HG03521 (cell line): ENCODE data around the gene PIM1.

Experiments
- ATAC-seq: cut with Tn5 transposase; IDR thresholded peaks from one replicate; pipeline ENCODE4 v1.9.1; 2021; ENCODE audit warnings: mild to moderate bottlenecking, moderate library complexity; ENCODE audit not compliant: unreplicated experiment

PIM1 gene

DNA sequence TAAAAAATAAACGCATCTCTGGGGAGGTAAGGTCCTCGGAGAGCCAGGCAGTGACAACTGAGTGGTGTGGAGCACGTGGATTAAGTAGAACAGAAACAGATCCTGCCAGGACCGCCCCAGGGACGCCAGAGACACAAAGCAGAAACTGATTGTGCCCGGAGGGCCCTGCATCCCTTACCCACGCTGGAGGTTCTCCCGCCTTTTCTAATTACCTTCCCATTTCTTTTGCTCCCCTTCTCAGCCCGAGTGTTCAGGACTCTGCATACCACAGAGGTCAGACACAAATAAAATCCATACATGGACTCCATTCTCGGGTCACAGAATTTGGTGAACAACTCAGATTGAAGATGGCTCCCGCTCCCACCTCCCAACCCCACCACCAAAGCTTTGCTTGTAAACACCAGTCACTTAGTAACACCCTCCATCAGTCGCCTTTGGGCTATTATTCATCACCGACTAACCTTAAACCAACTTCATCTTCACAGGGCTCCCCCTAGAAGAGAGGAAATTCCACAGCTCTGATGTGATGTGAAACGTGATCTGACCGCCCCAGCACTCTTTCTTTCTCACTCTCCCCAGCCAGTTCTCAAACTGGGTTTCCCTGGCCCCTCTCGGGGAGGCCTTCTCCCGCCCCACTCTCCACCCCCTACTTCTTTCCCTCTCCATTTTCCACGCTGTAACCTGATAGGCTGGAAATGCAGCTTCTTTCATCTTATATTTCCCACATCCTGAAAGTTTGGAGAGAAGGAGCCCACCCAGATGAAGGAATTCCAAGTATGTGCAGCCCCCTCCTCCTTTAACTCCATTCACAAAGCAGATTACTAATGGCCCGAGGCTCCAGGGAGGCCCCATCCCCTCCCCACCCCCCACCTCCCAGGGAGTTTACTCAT is 32.5 kb upstream of the PIM1 start:
- no peak for ATAC-seq

DNA sequence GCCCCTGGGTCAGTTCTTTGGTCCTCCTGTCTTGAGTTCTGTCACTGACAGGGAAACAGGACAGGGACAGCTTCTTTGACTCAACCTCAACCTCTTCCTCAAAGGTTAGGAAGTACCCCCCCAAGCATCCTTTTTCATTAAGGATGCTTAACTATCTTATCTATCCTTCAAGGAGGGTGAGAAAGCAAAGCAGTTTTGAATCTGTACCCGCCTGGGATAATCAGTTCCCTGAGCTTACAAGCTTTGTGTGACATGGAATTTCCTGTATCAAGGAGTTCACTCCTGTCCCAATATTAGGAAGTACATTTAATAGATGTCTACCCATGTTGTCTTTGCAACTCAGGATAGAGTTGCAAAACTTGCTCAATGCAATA is 31.1 kb upstream of the PIM1 start:
- ATAC-seq = no peak

DNA sequence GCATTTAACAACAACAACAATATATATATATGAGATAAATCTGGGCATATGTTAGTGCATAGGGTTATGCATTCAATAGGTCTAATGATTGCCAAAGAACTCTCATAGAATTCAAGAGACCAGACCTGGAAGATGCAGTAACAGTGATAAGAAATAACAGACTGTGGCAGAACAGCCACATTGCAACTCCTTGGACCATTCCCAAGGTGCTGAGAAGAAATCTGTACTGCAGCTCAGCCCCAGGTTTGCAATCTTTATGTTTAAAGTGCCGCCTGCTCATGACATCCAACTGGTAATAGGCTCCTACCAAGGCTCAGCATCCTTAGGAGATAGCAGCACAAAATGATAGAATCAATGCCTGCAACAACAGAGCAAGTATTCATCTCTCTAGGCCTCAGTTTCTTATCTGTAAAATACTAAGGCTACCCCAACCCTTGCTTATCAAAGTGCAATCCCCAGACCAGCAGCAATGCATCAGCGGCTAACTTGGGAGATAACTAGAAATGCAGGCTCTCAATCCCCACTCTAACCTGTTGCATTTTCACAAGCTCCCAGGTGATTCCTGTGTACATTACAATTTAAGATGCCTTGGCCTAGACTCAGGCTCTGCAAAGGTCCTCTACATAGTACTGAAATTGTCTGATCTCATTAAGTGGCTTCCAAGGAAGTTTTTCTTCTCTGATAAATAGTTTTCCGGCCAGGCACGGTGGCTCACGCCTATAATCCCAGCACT is 30.6 kb upstream of the PIM1 start:
- no peak for ATAC-seq

DNA sequence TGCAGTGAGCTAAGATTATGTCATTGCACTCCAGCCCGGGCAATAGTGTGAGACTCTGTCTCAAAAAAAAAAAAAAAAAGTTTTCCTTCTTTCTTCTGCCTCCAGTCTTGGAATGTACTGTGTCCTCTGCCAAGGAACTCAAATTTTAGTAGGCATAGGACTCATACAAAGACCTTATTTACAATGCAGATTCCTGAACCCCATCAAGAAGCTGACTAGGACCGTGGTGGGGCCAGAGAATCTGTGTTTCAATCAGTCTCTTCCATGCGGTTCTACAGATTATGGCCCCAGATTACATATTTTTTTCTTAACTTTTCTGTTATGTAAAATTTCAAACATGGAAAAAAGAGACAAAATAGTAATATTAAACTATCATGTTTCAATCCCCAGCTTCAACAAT is 29.8 kb upstream of the PIM1 start:
- no peak for ATAC-seq

DNA sequence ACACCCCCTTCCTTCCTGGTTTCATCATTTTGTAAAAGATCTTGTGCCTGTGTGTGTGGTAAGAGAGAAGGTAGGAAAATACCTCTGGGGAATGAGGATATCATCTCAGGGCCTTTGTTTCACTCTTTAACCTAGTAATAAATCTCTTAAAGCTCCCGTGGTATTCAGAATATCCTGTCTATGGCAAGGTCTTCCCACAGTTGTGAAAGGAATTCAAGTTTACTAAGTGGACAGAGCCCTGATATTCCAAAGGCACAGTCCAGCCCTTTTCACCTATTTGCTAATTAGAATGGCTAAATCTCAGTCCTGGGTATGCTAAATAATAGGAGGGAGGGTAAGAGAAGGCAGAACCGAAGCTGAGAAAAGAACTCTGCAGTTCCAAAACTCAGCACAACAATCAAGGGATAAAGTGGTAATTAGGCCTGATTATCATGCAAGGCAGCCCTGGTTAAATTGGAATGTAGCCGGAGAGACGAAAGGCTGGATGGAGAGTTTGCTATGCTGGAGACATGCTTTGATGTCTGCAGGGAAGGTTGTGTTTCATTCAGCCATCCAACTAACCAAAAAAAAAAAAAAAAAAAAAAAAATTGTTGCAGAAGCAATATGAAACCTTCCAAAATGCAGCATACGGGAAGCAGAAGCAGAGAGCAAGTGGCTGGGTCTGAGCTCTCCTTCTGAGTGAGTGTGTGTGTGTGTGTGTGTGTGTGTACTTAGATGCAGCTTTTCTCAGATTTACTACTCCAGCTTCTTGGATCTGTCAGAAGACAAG is 28.5 kb upstream of the PIM1 start:
- ATAC-seq = no peak

DNA sequence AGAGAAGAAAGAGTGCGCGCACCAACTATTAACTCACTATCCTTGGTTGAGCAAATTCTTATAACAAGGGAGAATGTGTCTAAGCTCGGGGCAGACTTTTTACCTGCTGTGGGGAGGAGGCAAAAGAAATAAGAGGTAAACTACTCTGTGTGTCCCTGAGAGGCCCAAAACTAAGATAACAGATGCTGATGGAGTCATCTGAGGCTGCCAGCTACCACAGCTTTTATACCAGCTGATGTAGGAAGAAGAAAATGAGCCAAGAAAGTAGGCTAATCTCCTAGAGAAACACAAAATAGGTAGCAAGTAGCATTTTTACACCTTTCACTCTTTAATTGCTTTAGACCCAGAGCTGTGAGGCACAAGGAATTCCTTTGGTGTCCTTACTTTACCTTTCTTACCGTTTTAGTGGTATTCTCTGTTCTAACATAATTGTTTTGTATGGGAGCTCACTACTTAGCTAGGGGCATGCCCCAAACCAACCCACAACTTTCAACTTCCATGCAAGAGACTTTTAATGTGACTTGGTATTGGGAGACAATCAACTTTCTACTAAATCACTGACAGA is 27.8 kb upstream of the PIM1 start:
- ATAC-seq = no peak

DNA sequence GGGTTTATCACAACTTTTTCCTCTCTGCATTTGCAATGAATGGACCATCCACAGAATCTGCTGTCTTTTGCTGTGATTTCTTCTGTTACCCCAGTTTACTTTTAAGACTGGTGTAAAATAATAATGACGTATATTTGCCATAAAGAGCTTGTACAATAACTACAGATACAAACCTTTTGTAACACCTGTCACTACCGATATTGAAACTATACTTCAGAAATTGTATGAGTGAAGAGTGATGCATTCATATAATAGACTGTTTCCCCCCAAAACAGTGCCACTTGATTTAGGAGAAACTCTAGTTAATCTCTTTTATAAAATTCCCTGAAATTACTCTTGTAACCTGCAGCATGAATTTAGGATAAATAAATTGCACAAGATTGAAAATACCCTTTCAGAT is 26.4 kb upstream of the PIM1 start:
- no peak for ATAC-seq

DNA sequence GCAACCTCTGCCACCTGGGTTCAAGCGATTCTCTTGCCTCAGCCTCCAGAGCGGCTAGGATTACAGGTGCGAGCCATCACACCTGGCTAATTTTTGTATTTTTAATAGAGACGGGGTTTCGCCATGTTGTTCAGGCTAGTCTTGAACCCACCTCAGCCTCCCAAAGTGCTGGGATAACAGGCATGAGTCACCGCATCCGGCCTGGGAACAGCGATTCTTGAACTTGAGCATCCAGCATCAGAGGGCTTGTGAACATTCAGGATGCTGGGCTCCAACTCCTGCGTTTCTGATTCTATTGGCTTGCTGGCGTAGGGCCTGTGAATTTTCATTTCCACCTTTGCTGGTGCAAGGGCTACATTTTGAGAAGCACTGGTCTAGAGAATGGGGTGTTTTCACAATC is 24.5 kb upstream of the PIM1 start:
- no peak for ATAC-seq

DNA sequence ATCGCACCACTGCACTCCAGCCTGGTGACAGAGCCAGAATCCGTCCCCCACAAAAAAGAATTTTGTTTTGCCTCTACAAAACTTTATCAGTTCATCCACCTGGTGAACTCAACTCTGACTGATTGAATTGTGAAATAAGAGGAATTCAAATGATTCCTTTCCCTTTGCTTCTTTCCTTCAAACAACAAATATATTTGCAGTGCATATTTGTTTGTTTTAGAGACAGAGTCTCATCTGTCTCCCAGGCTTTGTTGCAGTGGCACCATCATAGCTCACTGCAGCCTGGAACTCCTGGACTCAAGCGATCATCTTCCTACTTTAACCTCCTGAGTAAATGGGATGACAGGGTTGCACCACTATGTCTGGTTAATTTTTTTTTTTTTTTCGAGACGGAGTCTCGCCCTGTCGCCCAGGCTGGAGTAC is 23.2 kb upstream of the PIM1 start:
- ATAC-seq = no peak

DNA sequence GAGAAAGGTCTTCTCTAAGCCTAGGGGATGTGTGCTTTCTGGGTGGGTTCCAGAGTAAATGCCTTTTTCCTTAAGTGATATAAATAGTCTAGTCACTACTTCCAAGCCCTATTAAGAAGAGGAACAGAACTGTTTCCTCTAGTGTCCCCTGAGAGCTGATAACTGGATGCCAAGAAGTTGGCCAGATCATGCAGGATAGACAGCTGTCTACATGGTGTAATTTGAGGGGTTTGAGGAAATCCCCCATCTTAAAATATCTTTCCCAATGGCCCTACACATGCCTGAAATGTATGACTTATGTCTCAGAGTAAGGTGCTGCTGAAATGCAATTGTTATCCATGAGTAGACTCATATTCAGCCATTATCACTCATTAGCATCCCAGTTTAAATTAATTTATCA is 20.2 kb upstream of the PIM1 start:
- no peak for ATAC-seq

DNA sequence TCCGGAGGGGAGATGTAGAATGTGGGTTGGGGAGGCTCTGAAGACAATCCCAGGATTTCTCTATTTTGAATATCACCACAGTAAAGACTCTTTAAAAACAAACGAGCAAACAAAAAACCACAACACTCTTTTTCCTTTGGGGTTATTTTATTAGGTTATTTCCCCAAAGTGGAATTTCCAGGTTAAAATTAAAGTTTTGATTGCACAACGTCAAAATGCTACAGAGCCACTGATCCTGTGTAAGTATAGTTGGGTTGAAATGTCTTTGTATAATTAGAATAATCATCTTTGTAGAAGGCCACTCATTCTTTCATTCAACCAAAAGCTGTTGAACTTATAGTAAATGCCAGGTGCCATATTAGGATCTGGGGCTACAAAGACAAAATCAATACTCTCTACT is 19.6 kb upstream of the PIM1 start:
- ATAC-seq = no peak

DNA sequence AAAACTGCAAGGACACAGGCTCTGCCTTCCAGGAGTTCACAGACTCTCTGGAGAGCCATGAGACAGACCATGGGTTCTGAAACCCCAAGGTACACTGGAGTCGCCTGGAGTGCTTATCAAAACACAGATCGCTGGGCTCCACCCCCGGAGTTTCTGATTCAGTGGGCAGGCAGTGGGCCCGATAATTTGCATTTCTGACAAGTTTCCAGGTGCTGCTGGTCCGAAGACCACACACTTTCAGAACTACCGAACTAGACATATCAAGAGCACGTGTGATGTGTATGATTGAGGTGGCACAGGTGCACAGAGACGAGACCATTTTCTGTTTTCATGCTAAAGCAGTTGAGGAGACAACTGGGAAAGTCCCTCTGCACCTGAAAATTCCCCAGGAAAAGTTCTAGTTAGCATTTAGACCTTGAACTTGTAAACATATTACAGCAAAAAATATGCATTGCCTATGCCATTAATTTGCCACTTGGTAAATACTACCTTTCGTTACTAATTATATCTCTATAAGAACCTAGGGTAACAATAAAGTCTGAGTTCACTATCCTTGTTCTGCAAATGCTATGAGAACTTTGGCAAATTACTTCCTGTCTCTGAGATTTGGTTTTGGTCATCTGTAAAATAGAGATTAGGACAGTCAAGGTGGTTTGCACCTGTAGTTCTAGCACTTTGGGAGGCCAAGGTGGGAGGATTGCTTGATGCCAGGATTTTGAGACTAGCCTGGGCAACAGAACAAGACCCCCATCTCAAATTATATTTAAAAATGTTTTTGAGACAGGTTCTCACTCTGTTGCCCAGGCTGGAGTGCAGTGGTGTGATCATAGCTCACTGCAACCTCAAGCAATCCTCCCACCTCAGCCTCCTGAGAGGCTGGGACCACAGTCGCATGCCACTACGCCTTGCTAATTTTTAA is 14.3 kb upstream of the PIM1 start:
- peak; percentile 81 for ATAC-seq

DNA sequence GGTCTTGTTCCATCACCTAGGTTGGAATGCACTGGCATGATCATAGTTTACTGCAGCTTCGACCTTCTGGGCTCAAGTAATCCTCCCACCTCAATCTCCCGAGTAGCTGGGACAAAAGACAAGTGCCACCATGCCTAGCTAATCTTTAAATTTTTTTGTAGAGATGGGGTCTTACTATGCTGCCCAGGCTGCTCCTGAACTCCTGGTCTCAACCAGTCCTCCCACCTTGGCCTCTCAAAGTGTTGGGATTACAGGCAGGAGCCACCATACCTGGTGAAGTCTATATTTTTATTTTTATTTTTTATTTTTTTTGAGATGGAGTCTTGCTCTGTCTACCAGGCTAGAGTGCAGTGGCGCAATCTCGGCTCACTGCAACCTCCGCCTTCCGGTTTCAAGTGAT is 11.4 kb upstream of the PIM1 start:
- no peak for ATAC-seq

DNA sequence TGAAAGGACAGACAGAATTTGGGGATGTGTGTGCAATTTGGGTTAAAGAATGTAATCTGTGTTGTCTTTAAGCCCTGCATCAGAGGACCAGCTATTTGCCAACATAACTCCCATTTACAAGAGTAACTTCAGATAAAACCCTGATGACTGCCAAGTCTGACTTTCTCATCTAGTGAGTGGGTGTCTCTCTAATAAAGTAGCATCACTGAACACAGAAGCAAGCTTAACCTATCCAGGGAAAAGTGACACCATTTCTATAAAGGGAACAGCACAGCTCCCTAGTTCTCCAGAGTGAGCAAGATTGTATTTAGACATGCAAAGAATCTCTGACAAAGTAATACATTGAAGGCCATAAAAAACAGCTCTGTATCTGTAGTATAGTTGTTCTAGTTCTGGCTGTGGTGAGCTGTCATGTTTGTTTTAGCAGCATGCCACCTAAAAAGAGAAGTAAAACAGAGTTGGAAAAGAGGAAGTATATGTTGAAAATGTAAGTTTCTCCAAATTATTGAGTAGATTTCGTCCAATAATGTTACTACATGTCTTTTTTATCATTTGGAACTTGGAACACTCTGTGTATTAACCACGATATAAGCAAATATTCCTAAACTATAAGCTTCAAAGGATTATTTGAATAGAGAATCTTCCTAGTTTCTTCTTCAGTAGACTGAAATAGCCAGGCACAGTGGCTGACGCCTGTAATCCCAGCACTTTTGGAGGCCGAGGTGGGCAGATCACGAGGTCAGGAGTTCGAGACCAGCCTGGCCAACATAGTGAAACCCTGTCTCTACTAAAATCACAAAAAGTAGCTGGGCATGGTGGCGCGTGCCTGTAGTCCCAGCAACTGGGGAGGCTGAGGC is 8.8 kb upstream of the PIM1 start:
- ATAC-seq = peak; percentile 48

DNA sequence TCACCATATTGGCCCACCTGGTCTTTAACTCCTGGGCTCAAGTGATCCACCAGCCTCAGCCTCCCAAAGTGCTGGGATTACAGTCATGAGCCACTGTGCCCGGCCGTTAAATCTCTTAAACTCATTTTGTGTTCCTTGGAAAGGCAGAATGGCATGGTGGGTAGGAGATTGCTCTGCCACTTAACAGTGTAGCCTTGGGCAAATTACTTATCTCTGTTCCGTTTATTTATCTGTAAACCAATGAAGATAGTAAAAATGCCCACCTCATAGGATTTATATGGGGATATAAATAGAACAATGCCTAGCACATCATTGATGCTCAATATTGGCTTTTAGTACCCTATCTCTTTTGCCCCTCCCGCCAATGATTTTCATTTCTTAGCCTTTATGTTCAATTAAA is 7.2 kb upstream of the PIM1 start:
- ATAC-seq = no peak

DNA sequence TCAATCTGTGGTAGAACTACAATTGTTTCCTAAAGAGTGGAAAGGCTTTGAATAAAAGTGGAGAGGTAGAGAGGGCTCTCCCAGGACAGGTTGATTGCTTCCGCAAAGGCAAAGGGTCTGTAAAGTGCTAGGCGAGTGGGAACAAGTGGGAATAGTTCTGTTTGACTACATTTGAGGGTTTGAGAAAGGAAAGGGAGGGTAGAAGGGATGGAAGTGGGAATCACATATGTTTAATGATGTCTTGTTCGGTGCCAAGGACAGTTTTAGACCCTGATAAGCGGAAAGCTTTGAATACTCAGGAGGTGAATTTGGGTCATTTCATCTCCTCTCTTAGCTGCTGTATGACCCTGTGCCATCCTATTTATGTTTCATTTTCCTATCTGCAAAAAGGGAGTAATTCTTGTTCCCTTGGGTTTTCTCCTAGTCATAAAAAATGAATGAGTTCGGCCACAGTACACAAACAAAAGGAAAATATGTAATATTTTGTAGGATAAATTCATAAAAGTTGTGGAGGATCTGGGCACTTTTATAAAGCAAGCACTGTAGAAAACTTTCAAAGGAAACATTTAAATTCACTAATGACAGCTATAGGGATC is 1.7 kb upstream of the PIM1 start:
- no peak for ATAC-seq

DNA sequence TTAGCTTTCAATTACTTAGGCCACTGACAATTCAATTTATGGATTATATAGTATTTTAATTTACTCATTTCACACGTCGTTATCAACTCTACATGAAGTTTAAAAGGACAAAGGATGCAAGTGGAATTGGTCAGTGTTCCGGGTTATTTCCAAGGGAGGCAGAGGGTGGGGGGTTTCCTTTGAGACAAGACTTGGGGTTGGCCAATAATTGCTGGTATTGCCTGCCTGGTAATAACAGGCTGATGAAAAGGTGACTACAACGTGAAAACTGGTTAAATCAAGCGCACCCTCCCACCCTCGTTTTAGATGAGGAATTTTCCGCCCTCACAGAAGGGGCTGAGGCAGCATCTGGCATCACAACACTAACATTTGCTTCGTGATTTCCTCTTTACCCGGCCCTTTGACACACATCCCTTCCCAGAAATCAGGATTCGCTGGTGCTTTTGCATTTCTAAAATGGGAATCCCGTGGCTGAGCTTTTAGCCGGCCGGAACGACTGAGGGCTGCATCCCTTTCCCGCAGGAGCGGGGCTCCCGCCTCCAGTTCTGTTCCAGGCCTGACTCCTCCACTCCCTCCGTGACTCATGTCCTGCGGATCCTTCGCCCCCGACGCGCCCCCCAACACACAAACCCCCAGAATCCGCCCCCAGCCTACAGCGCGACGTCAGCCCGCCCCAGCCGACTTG is 999 bp upstream of the PIM1 start:
- no peak for ATAC-seq
